WI38 (cell line): ENCODE results near the gene SLC29A4.
"Not testable (repeated sequence)": the region's sequence is repeated elsewhere in the genome, so short reads cannot be mapped to it uniquely, and the experiment has no call there.

Source experiments
- H3K4me3 ChIP-seq: 2 replicates; pipeline ENCODE4 v1.5.1; 2011; ENCODE audit warnings: low read depth, mild to moderate bottlenecking, control low read depth, low read length
- TF ChIP-seq, protein P1 (sequence below): IDR thresholded peaks from 2 replicates; pipeline ENCODE4 v1.5.1; 2012; ENCODE audit warnings: low read depth, mild to moderate bottlenecking, control low read depth, low read length

The SLC29A4 gene

GRCh38 chr7:5274441-5274840, 8.3 kb upstream of the SLC29A4 start:
- TF ChIP-seq, protein P1, sequence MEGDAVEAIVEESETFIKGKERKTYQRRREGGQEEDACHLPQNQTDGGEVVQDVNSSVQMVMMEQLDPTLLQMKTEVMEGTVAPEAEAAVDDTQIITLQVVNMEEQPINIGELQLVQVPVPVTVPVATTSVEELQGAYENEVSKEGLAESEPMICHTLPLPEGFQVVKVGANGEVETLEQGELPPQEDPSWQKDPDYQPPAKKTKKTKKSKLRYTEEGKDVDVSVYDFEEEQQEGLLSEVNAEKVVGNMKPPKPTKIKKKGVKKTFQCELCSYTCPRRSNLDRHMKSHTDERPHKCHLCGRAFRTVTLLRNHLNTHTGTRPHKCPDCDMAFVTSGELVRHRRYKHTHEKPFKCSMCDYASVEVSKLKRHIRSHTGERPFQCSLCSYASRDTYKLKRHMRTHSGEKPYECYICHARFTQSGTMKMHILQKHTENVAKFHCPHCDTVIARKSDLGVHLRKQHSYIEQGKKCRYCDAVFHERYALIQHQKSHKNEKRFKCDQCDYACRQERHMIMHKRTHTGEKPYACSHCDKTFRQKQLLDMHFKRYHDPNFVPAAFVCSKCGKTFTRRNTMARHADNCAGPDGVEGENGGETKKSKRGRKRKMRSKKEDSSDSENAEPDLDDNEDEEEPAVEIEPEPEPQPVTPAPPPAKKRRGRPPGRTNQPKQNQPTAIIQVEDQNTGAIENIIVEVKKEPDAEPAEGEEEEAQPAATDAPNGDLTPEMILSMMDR, result no peak
- no peak overlapping the region for H3K4me3 ChIP-seq

DNA sequence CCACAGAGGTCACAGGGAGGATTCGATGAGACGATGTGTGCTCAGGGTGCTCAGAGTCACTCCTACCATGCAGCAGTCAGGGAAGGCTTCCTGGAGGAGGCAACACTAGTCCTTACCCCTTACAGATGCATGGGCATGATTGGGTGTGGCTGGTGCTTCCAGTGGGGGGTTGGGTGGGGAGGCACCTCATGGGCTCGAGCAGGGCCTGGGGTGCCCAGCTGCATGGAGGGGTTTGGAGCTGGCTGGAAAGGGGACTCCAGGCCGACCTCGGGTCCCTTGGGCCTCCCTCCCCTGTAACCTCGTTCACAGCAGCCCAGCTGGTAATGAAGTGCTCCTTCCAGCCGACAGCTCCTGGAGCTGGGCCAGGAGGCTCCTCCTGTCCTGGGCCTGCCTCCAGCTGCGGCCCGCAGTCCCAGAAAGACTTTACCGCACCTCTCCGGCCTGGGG, 7.7 kb upstream of the SLC29A4 start:
- H3K4me3 ChIP-seq, result not testable (repeated sequence)

GRCh38 chr7:5275510-5275909, 7.2 kb upstream of the SLC29A4 start:
- H3K4me3 ChIP-seq, result not testable (repeated sequence)

DNA sequence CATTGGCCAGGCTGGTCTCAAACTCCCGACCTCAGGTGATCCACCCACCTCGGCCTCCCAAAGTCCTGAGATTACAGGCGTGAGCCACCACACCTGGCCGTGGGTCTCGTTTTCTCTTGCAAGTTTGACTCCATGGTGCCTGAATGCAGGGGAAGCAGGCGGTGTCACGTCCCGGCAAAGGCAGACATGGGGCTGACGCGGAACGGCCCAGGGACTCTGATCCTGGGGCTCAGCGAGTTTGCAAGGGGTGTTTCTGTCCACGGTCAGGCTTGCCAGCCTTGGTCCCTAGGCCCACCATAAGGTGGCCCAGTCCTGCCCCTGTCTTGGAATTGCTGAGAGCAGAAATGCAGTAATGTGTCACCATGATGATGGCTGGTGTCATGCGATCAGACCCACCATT, 6.6 kb upstream of the SLC29A4 start:
- not testable (repeated sequence) for H3K4me3 ChIP-seq

DNA sequence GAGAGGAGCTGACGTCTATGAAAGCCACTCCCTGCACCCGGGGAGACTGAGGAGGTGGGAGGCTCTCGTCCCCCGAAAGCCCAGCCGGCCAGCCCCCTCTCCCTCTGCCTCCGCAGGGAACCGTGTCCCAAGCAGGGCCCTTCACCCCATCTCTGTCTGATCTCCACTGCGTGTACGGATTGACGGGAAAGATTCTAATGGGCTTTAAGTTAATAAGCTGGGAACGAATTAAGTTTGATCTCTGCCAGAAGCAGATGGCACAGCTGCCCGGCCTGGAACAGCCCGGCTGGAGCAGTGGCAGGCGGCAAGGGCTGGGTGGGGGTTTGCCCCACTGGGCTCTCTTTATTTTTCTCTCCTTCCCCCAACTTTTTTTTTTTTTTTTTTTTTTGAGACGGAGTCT, 6.1 kb upstream of the SLC29A4 start:
- TF ChIP-seq, protein P1, result no peak
- H3K4me3 ChIP-seq, result no peak overlapping the region

DNA sequence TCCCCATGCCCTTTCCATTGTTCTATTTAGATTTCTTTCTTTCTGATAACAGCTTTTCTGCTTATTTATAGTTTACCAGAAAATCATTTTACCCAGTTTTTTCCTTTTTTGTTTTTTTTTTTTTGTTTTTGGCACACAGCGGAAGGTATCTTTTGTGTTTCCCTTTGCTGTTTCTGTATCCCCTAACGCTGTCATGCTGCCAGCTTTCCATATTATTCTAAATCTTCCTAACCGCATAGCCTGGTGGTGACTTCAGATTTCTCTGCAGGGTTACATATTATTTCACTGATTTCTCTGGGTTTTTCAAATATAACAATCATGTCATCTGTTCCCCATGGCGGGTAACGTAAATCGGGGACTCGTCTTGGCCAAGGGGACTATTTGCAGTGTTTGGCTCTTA, 4.0 kb upstream of the SLC29A4 start:
- no peak overlapping the region for H3K4me3 ChIP-seq
- TF ChIP-seq, protein P1, result no peak

DNA sequence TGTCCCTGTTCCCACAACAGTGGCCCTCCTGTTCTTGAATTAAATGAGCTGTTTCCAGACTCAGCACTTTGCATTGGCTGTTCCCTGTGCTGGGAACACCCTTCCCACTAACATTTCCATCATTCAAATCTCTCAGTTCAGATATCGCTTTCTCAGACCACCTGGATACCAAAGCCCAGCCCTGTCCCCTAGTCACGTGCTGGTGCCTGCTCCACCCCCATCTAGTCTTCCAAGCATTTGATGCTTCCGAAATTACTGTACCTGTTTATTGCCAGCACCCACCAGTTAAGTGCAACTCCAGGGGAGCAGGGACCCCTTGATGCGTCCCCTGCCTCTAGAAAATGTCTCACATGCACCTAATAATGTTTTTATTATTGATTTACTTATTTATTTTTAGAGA, 3.0 kb upstream of the SLC29A4 start:
- TF ChIP-seq, protein P1, result no peak
- H3K4me3 ChIP-seq, result no peak overlapping the region

DNA sequence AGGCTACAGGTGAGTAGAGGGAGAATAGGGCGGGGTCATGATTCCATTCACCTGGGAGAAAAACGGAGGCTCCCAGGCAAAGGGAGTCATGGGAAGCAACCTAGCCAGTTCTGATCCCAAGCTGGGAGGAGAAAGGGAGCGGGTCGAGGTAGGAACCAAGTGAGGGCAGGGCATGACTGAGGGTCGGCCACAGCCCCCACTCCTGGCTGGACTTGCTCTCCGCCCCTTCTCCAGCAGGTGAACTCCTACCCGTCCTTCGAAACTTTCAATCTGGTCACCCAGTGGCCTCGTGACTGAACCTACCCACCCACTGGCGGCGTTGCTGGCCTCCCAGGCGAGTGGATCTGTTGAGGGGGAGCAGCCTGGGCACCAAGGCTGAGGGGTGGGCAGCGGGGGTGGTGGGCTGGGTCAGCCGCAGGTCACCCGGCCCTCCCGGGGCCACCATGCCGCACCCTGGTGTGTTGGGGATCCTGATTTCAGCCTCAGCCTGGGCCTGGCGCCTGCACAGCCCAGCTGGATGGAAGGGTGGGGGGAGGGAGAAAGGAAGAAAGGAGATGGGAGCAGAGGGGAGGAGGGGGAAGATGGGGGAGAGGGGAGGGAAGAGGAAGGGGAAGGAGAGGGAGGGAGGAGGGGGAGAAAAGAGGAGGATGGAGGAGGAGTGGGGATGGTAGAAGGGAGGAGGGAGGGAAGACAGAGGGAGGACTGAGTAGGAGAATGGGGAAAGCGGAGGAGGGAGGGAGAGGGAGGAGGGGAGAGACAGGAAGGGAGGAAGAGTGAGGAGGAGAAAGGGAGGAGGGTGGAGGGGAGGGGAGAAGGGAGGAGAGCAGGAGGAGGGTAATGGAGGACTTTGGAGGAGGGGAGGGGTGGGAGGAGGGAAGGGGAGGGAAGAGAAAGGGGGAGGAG, 894 bp upstream of the SLC29A4 start:
- H3K4me3 ChIP-seq, result not testable (repeated sequence)

DNA sequence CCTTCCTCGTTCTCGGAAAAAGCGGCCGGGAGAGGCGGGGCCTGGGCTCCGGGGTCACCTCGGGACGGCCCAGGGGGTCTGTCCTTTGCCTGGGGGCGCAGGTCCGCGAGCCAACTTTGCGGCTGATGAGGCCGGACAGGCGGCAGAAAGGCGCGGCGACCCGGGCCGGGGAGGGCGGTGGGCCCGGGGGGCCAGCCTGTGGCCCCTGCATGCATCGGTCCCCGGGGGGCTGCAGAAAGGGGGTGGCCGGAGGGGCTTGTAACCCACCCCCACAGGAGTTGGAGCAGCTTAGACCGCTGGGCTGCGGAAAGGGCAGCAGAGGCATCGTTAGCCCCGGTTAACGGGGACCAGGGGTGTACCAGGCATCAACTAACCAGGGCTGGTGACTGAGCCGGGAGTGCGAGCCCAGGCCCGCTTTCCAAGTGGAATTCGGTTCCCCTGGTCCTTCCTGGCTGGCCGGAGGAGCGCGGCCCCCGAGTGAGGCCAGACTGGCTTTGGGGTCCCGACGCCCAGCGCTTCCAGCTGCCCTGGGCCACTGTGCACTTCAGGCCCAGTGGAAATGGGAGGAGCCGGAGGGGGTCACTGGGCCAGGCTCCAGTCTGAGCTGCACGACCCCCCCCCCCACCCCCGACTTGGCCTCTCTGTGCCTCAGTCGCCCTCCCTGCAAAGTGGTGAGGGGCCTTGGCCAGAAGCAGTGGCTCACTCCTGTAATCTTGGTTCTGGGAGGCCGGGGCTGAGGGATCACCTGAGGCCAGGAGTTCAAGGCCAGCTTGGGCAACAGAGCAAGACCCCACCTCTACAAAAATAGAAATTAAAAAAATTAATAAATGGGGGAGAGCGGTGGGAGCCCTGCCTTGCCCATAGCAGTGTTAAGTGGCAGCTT, 919 bp downstream of the SLC29A4 start:
- H3K4me3 ChIP-seq, result peak overlapping the region; percentile 42
- TF ChIP-seq, protein P1, result no peak
